SK-N-SH treated with all-trans-retinoic acid at 6 μM for 48 hours (cell line): ENCODE measurements around the gene OR51T1.

Experiments used
- ATAC-seq: fragments of 200-7000 bp; cut with Tn5 transposase; 3 replicates; pipeline ENCODE4 v1.9.1; 2020; ENCODE audit warnings: mild to moderate bottlenecking, moderate library complexity
- ARNTL ChIP-seq: fragments of 450-650 bp; formaldehyde crosslinking; IDR thresholded peaks from 2 replicates; pipeline ENCODE4 v1.5.0; 2020; ENCODE audit warnings: low read depth, mild to moderate bottlenecking, moderate library complexity, borderline replicate concordance
- BACH2 ChIP-seq: fragments of 250-450 bp; sonication (Bioruptor Pico); IDR thresholded peaks from 2 replicates; pipeline ENCODE4 v1.9.0; 2021; ENCODE audit warnings: mild to moderate bottlenecking, borderline replicate concordance
- CSDC2 ChIP-seq: fragments of 250-450 bp; sonication (Bioruptor Pico); IDR thresholded peaks from 2 replicates; pipeline ENCODE4 v1.5.0; 2020; ENCODE audit warnings: mild to moderate bottlenecking, moderate library complexity
- ESRRG ChIP-seq: fragments of 250-450 bp; sonication (Bioruptor Pico); IDR thresholded peaks from 2 replicates; pipeline ENCODE4 v1.6.1; 2021; ENCODE audit warnings: mild to moderate bottlenecking
- GLIS3 ChIP-seq: fragments of 250-450 bp; sonication (Bioruptor Pico); IDR thresholded peaks from 2 replicates; pipeline ENCODE4 v1.5.0; 2020; ENCODE audit warnings: mild to moderate bottlenecking, moderate library complexity
- ISL1 ChIP-seq: fragments of 250-450 bp; sonication (Bioruptor Pico); IDR thresholded peaks from 2 replicates; pipeline ENCODE4 v2.1.2; 2022; ENCODE audit warnings: mild to moderate bottlenecking, moderate library complexity
- OSR1 ChIP-seq: fragments of 250-450 bp; sonication (Bioruptor Pico); IDR thresholded peaks from 2 replicates; pipeline ENCODE4 v1.8.0; 2022; ENCODE audit warnings: moderate library complexity, mild to moderate bottlenecking, inconsistent platforms
- PPARA ChIP-seq: fragments of 250-450 bp; sonication (Bioruptor Pico); IDR thresholded peaks from 2 replicates; pipeline ENCODE4 v1.5.0; 2020; ENCODE audit warnings: mild to moderate bottlenecking, borderline replicate concordance
- RARB ChIP-seq: fragments of 250-450 bp; sonication (Bioruptor Pico); IDR thresholded peaks from 2 replicates; pipeline ENCODE4 v1.8.0; 2021; ENCODE audit warnings: mild to moderate bottlenecking, moderate library complexity
- SNAI2 ChIP-seq: fragments of 250-450 bp; sonication (Bioruptor Pico); IDR thresholded peaks from 2 replicates; pipeline ENCODE4 v1.5.0; 2020; ENCODE audit warnings: mild to moderate bottlenecking, moderate library complexity
- TCF4 ChIP-seq: fragments of 250-450 bp; sonication (Bioruptor Pico); IDR thresholded peaks from 2 replicates; pipeline ENCODE4 v1.8.0; 2021; ENCODE audit warnings: mild to moderate bottlenecking, moderate library complexity, borderline replicate concordance
- TOX ChIP-seq: fragments of 250-450 bp; sonication (Bioruptor Pico); IDR thresholded peaks from 2 replicates; pipeline ENCODE4 v1.8.0; 2021; ENCODE audit warnings: mild to moderate bottlenecking, moderate library complexity, borderline replicate concordance
- ZC3H10 ChIP-seq: fragments of 250-450 bp; sonication (Bioruptor Pico); IDR thresholded peaks from 2 replicates; pipeline ENCODE4 v1.5.1; 2021; ENCODE audit warnings: mild to moderate bottlenecking, moderate library complexity
- ZFP3 ChIP-seq: fragments of 250-450 bp; sonication (Bioruptor Pico); IDR thresholded peaks from 2 replicates; pipeline ENCODE4 v1.5.0; 2020; ENCODE audit warnings: mild to moderate bottlenecking, moderate library complexity
- ZFP30 ChIP-seq: fragments of 450-650 bp; formaldehyde crosslinking; IDR thresholded peaks from 2 replicates; pipeline ENCODE4 v1.5.0; 2022; ENCODE audit warnings: mild to moderate bottlenecking, moderate library complexity
- ZNF565 ChIP-seq: fragments of 450-650 bp; formaldehyde crosslinking; conservative IDR thresholded peaks from 2 replicates; pipeline ENCODE4 v1.5.0; 2020; ENCODE audit warnings: low read depth, mild to moderate bottlenecking, moderate library complexity
- ZNF70 ChIP-seq: fragments of 450-650 bp; formaldehyde crosslinking; IDR thresholded peaks from 2 replicates; pipeline ENCODE4 v1.5.0; 2020; ENCODE audit warnings: mild to moderate bottlenecking, moderate library complexity
- ZNF8 ChIP-seq: fragments of 450-650 bp; formaldehyde crosslinking; IDR thresholded peaks from 2 replicates; pipeline ENCODE4 v1.5.0; 2020; ENCODE audit warnings: mild to moderate bottlenecking, moderate library complexity
- TF ChIP-seq, protein P1 (sequence below): fragments of 250-450 bp; sonication (Bioruptor Pico); IDR thresholded peaks from 2 replicates; pipeline ENCODE4 v1.5.1; 2020; ENCODE audit warnings: low read depth, mild to moderate bottlenecking, moderate library complexity
- TF ChIP-seq, protein P2 (sequence below): fragments of 250-450 bp; sonication (Bioruptor Pico); IDR thresholded peaks from 2 replicates; pipeline ENCODE4 v1.8.0; 2021; ENCODE audit warnings: low read depth, mild to moderate bottlenecking, moderate library complexity, borderline replicate concordance
- TF ChIP-seq, protein P3 (sequence below): fragments of 250-450 bp; sonication (Bioruptor Pico); IDR thresholded peaks from 2 replicates; pipeline ENCODE4 v1.8.0; 2020; ENCODE audit warnings: mild to moderate bottlenecking, moderate library complexity, borderline replicate concordance

OR51T1 gene

DNA sequence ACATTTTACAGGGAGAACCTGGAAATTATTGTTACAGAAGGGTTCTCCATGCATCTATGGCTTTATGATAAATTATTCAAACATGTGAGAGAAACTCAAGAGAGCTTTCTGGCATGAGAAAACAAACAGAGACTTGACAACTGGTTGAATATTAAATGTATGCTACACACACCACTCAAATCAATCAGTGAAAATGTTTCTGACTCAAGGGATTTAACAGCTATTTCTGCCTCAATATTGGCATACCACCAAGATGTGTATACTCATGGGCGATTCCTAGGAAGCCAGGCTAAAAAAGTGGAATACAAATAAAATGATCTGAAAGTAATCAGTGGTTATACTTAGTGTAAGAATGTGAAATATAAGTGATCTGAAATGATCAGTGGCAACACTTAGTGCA, 15.8 kb upstream of the OR51T1 start (continued):
- TF ChIP-seq, protein P1, sequence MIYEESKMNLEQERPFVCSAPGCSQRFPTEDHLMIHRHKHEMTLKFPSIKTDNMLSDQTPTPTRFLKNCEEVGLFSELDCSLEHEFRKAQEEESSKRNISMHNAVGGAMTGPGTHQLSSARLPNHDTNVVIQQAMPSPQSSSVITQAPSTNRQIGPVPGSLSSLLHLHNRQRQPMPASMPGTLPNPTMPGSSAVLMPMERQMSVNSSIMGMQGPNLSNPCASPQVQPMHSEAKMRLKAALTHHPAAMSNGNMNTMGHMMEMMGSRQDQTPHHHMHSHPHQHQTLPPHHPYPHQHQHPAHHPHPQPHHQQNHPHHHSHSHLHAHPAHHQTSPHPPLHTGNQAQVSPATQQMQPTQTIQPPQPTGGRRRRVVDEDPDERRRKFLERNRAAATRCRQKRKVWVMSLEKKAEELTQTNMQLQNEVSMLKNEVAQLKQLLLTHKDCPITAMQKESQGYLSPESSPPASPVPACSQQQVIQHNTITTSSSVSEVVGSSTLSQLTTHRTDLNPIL (CRISPR knock-in tag) = no peak
- no peak for TF ChIP-seq ZNF8 (CRISPR knock-in tag)
- TF ChIP-seq ZC3H10 (CRISPR knock-in tag) = no peak
- TF ChIP-seq OSR1 (CRISPR knock-in tag) = no peak

DNA sequence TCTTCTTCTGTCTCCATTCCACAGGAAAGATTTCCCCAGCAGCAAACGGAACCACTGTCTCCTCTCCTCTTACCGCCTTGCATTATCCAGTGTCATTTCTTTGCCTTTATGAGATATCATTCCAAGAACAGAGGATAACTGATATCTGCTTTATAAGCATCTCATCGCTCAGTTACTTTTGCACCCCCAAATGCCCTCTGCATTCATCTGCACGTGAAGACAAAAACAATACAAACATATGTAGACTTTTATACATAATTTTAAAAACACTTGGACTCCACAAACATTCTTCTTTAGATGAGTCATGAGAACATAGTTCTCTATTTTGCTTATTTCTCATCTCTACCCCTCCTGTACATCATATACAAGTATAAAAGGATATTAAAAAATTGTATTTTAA, 512 bp upstream of the OR51T1 start:
- ATAC-seq = no peak
- TF ChIP-seq ISL1 (CRISPR knock-in tag) = no peak
- TF ChIP-seq CSDC2 (CRISPR knock-in tag) = no peak
- TF ChIP-seq ZNF8 (CRISPR knock-in tag) = no peak
- no peak for TF ChIP-seq ESRRG (CRISPR knock-in tag)
- no peak for TF ChIP-seq TOX (CRISPR knock-in tag)
- no peak for TF ChIP-seq ARNTL (CRISPR knock-in tag)
- TF ChIP-seq PPARA (CRISPR knock-in tag) = no peak
- TF ChIP-seq, protein P1 (CRISPR knock-in tag) = no peak
- no peak for TF ChIP-seq RARB
- no peak for TF ChIP-seq ZNF70 (CRISPR knock-in tag)
- no peak for TF ChIP-seq BACH2 (CRISPR knock-in tag)
- TF ChIP-seq, protein P2, sequence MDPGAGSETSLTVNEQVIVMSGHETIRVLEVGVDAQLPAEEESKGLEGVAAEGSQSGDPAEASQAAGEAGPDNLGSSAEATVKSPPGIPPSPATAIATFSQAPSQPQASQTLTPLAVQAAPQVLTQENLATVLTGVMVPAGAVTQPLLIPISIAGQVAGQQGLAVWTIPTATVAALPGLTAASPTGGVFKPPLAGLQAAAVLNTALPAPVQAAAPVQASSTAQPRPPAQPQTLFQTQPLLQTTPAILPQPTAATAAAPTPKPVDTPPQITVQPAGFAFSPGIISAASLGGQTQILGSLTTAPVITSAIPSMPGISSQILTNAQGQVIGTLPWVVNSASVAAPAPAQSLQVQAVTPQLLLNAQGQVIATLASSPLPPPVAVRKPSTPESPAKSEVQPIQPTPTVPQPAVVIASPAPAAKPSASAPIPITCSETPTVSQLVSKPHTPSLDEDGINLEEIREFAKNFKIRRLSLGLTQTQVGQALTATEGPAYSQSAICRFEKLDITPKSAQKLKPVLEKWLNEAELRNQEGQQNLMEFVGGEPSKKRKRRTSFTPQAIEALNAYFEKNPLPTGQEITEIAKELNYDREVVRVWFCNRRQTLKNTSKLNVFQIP = no peak

DNA sequence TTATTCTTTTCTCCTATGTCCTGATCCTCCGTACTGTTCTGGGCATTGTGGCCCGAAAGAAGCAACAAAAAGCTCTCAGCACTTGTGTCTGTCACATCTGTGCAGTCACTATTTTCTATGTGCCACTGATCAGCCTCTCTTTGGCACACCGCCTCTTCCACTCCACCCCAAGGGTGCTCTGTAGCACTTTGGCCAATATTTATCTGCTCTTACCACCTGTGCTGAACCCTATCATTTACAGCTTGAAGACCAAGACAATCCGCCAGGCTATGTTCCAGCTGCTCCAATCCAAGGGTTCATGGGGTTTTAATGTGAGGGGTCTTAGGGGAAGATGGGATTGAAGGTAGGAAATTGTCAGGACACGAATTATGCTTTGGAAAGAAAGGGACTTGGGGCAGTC, 843 bp downstream of the OR51T1 start:
- no peak for ATAC-seq

DNA sequence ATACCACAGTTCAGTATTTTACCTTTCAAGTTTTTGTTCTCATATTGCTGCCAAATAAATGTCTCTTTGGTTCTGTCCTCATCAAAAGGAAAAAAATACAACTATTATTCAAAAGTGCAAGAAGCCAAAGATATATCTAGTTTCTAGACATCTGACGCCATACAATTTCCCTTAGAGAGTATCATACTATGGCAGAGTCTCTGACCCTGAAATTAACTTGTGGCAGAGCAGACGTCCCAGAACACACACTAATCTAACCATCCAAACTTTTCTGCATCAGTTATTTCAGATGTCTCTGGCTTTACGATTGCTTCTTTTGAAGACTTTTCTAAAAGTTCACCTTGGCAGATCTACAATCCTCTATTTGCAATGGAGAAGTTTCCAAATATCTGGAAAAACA, 2.7 kb downstream of the OR51T1 start:
- TF ChIP-seq SNAI2 (CRISPR knock-in tag) = no peak
- no peak for TF ChIP-seq ZC3H10 (CRISPR knock-in tag)
- no peak for TF ChIP-seq CSDC2 (CRISPR knock-in tag)
- TF ChIP-seq, protein P3, sequence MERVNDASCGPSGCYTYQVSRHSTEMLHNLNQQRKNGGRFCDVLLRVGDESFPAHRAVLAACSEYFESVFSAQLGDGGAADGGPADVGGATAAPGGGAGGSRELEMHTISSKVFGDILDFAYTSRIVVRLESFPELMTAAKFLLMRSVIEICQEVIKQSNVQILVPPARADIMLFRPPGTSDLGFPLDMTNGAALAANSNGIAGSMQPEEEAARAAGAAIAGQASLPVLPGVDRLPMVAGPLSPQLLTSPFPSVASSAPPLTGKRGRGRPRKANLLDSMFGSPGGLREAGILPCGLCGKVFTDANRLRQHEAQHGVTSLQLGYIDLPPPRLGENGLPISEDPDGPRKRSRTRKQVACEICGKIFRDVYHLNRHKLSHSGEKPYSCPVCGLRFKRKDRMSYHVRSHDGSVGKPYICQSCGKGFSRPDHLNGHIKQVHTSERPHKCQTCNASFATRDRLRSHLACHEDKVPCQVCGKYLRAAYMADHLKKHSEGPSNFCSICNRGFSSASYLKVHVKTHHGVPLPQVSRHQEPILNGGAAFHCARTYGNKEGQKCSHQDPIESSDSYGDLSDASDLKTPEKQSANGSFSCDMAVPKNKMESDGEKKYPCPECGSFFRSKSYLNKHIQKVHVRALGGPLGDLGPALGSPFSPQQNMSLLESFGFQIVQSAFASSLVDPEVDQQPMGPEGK (CRISPR knock-in tag) = no peak
- no peak for TF ChIP-seq ZNF8 (CRISPR knock-in tag)
- no peak for TF ChIP-seq TCF4 (CRISPR knock-in tag)
- no peak for TF ChIP-seq PPARA (CRISPR knock-in tag)
- TF ChIP-seq GLIS3 = no peak
- TF ChIP-seq, protein P1 (CRISPR knock-in tag) = no peak
- TF ChIP-seq OSR1 (CRISPR knock-in tag) = no peak
- no peak for TF ChIP-seq ESRRG (CRISPR knock-in tag)
- no peak for TF ChIP-seq ARNTL (CRISPR knock-in tag)
- TF ChIP-seq, protein P2 = no peak
- no peak for TF ChIP-seq ZNF565 (CRISPR knock-in tag)
- no peak for TF ChIP-seq ZFP30 (CRISPR knock-in tag)
- TF ChIP-seq ZFP3 (CRISPR knock-in tag) = no peak
- TF ChIP-seq ZNF70 (CRISPR knock-in tag) = no peak
- no peak for ATAC-seq

More for the DNA sequence above, 843 bp downstream of the OR51T1 start:
- TF ChIP-seq, protein P2 = no peak
